Choroid plexus epithelial cell (primary cell): Measurements from ENCODE around the gene AJAP1.

Source experiments
- DNase-seq: peaks from one replicate; pipeline ENCODE4 v3.0.0-alpha.2; 2010; ENCODE audit warnings: low read depth
- H3K4me3 ChIP-seq: 2 replicates; pipeline ENCODE4 v1.5.1; 2011; ENCODE audit warnings: low read depth, mild to moderate bottlenecking, control low read depth, low read length, moderate library complexity
- CTCF ChIP-seq: conservative IDR thresholded peaks from 2 replicates; pipeline ENCODE4 v1.5.1; 2011; ENCODE audit warnings: low read depth, mild to moderate bottlenecking, control low read depth, inconsistent platforms, low read length, moderate library complexity

AJAP1 gene

GRCh38 chr1:4653796-4654725, at the start of gene AJAP1:
AJAP1 (plus strand) TSS chr1:4654609; CDS start chr1:4655426, 817 bp downstream.
- no peak for TF ChIP-seq CTCF
- no peak within 1 kb of the TSS for H3K4me3 ChIP-seq
- no peak for DNase-seq

GRCh38 chr1:4605158-4605557, 49.3 kb upstream of the AJAP1 start:
- no peak overlapping the region for H3K4me3 ChIP-seq
- DNase-seq, result no peak
- TF ChIP-seq CTCF, result no peak

DNA sequence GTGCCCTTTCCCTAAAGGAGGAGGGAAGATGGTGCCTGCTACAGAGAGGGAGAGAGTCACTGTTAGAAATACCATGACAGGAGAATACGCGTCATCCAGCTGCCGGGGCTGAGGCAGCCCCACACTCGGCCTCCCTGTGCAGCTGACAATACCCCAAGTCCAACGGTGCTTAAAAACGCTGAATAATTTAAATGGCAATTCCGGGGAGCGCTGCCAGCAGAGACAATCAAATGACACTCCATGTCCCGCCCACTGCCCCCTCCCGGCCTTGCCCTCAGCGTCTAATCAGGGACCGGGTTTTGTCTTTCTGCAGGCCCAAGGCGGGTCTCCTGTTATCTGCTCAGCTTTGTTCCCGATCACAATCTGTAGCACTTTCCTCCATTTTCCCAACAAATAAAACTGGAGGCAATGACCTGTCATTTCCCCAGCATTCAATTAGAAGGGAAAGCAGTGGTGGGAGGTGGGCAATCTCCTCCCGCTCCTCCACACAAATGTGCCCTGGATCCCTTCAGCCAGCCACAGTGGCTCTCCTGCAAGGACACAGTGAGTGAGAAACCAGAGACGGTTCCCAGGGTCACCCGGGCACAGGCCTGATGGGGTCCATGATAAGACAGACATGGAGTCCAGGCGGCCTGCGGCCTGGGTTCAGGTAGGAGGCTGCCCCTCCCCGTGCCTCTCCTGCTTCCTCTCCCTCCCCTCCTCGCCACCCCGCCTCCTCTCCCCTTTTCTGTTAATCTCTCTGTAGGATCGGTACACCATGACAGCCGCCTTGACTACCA, 42.7 kb upstream of the AJAP1 start:
- no peak for DNase-seq
- no peak for TF ChIP-seq CTCF
- no peak overlapping the region for H3K4me3 ChIP-seq

DNA sequence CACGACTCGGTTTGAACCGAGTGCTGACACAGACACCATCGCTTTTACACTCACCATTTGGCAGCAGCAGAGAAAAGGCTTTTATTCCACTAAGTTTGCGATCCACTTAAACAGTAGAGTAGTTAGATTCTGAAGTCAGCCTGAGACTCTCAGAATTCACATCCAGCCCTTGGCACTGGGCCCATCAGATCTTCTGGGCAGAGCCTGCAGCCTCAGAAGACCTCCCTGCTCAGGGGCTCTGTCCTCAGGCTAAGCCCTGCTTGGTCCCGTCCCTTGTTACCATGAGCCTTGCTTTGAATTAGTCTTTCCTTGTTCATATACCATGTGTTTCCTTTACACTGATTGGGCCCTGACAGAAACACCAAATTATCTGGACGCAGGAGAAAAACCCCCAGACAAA, 41.4 kb upstream of the AJAP1 start:
- no peak overlapping the region for H3K4me3 ChIP-seq
- TF ChIP-seq CTCF, result no peak
- no peak for DNase-seq

DNA sequence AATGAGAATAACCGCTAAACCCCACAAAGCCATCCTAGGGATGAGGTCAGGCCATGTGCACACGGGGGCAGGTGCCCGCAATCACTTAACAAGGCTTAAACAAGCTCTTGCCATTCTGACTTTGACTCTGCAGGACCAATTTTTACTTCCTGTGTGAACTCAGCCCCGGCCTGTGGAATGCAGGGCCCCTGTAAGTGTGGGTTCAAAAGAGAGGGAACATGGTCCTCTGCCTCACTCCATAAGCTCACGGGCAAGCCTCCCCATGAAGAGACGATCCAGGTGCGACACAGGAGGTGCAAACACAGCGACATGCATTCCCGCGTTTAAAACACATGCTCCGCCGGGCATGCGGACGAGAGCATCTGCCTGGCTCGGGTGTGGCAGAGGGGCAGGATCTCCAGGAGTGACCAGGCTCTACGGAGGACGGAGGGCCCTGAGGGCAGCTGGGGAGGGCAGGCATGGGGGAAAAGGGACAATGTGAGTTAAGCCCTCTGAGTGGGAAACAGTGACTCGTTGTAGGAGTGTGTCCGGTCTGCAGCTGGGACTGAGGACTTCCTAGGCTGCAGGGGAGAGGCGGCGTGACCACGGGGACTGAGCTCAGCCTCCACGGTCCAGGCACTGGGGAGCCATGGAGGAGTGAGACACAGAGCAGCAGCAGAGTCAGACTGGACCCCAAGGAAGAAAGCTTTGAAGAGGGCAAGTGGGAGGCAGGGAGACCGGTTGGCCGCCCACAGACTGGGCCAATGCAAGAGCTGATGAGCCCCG, 40.6 kb upstream of the AJAP1 start:
- no peak for DNase-seq
- no peak overlapping the region for H3K4me3 ChIP-seq
- no peak for TF ChIP-seq CTCF

DNA sequence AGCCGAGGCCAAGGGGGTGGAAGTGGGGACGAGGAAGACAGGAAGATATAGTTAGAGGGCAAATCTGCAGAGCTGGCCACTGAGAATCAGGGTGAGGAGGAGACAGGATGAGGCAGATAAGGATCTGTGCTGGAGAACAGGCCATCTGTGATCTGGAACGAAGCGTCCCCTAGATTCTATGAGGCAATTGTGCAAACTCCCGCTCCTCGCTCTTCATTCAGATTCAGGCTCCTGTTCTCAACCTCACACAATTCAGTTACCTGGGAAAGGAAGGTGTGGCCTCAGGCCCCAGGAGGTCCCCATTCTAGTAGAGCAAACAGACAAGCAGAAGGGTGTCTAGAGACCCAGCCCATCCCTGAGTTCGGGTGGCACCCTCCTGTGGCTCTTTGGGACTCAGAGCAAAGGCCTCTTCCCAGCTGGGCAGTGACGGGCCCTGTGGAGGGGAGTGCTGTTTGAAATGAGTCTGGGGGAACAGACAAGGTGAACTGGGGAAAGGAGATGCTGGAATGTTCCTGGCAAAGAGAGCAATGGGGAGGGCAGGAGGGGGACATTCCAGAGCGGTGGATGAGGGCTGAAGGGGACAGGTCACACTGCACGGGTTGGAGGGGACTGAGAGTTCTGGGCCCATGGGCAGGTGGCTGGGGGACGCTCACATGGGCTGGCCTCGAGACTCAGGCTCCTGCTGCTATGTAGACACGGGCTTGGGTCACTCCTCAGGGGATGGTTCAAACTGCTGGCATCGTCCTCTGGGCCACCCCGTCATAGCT, 39.9 kb upstream of the AJAP1 start:
- TF ChIP-seq CTCF, result no peak
- no peak for DNase-seq
- no peak overlapping the region for H3K4me3 ChIP-seq
